ENCODE data around the gene ZNF575. TPM values are rescaled to one million over a fixed set of nuclear protein-coding genes. Genes with fewer than 3 reads are reported as not detected.

Gene ZNF575
- total and polyA plus RNA-seq, 2 donors (not counting 3 experiments of a cell fraction or from before 2014, with no cell fraction given), result 0.57 to 3.0 TPM

DNA sequence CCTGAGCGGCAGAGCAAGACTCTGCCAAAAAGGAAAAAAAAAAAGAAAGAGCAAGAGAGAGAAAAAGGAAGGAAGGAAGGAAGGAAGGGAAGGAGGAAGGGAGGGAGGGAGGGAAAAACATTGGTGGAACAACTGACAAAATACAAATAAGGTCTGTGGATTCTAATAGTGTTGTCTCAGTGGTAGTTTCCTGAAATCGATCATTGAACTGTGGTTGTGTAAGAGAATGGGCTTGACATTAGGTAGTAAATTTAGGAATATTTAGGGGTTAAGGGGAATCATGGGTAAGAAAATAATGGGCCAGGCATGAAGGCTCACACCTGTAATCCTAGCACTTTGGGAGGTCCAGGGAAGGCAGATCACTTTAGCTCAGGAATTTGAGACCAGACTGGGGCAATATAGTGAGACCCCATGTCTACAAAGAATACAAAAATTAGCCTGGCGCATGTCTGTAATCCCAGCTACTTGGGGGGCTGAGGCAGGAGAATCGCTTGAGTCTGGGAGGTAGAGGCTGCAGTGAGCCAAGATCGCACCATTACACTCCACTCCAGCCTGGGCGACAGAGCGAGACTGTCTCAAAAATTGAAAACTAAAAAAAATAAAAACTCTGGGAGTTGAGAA lies 42.9 kb upstream of the ZNF575 start:
- Histone ChIP-seq H3K9me3 (replicated peaks; ENCODE audit: control insufficient read depth, insufficient read depth, low read length) (no peaks in the 10 kb centered on the region), H3K9ac (replicated peaks; ENCODE audit: extremely low read depth, insufficient read depth, low read length) (no peak overlapping the region), H3K9me1 (replicated peaks; ENCODE audit: control insufficient read depth, extremely low read depth, insufficient read depth, low read length) (no peaks in the 10 kb centered on the region), H2AFZ (ENCODE audit: low read depth, low read length) (no peak overlapping the region), H3K27me3 (ENCODE audit: control insufficient read depth in 2 of 2, insufficient read depth in 2 of 2, low read length in 2 of 2) (no peaks in the 10 kb centered on the region), H4K20me1 (replicated peaks; ENCODE audit: control insufficient read depth, extremely low read depth, insufficient read depth, low read length) (no peaks in the 10 kb centered on the region), H3K4me3 (replicated peaks in 1 of 3; ENCODE audit: insufficient read depth in 1 of 3, low read depth in 1 of 3, low read length in 3 of 3) (no peak overlapping the region), H3K4me1 (ENCODE audit: control insufficient read depth, extremely low read depth, insufficient read depth, low read length) (no peaks in the 10 kb centered on the region), H3K27ac (ENCODE audit: insufficient read depth, low read depth, low read length) (no peak overlapping the region), H3K36me3 (ENCODE audit: control insufficient read depth in 2 of 2, extremely low read depth in 1 of 2, insufficient read depth in 2 of 2, low read length in 2 of 2) (peaks cover 0 to 8% of the 10 kb centered on the region in 2 experiments), H3K79me2 (ENCODE audit: control insufficient read depth, insufficient read depth, low read length) (no peaks in the 10 kb centered on the region), H3K4me2 (ENCODE audit: insufficient read depth, low read length) (no peak overlapping the region)
- ChIA-PET CTCF (interaction anchor here (1.1 to 1.6 kb wide), 4 partner anchors 10 to 57 kb away, joined by 3 to 8 read pairs (median 4); no protein-coding TSS in a partner anchor), POLR2A (no interaction called here)
- no TSS peak for BruUV-seq (replicated peaks)
- TF ChIP-seq CTCF (IDR thresholded peaks at IDR 0.05; ENCODE audit: extremely low read depth in 1 of 2, insufficient read depth in 1 of 2, low read depth in 1 of 2, low read length in 2 of 2) (no peak), GATA2 (IDR thresholded peaks at IDR 0.05; ENCODE audit: insufficient read depth, insufficient read length, low read depth, low read length) (no peak), EZH2 (IDR thresholded peaks at IDR 0.05; ENCODE audit: borderline replicate concordance, low read depth, low read length, severe bottlenecking) (no peak), MYC (IDR thresholded peaks at IDR 0.05; ENCODE audit: low read depth, low read length) (no peak), JUN (IDR thresholded peaks at IDR 0.05; ENCODE audit: borderline replicate concordance, insufficient read depth, insufficient read length, low read depth) (no peak)
- FAIRE-seq, result no peak
- no peak for DNase-seq (ENCODE audit: low read depth, low spot score)
- dilution Hi-C loops (cut with MboI; ENCODE audit: extremely low pct_ligation_motif_present, low sequenced_read_pairs), result no loop called here
- intact Hi-C loops (cut with micrococcal nuclease), result no loop called here

All from endothelial cell of umbilical vein (primary cell).